K562 (cell line): Measurements from ENCODE around the gene ZBTB8B. TPM values are rescaled to one million over a fixed set of nuclear protein-coding genes. Genes with fewer than 3 reads are reported as not detected.

Experiments used
- ATAC-seq: fragments of 200-7000 bp; cut with Tn5 transposase; 3 replicates; pipeline ENCODE4 v1.9.1; 2020; ENCODE audit warnings: moderate library complexity
- BruUV-seq: library from RNA; stranded (reverse); fragments of 400-500 nt; replicated peaks from 2 replicates; lab custom pipeline; 2021; lab: Mats Ljungman, UMichigan
- CTCF ChIA-PET: fragments of 300-600 bp; formaldehyde crosslinking; extraction: SDS; loops from one replicate; lab custom pipeline; 2021; ENCODE audit warnings: low intra/inter-chr PET ratio; lab: Yijun Ruan, JAX
- POLR2A ChIA-PET: fragments of 300-600, 350-650 bp; sonication (Branson Sonifier 250); formaldehyde crosslinking; extraction: SDS; loops from one replicate; lab custom pipeline; 2021; ENCODE audit warnings: antibody characterized with exemption, inconsistent platforms; lab: Yijun Ruan, JAX
- DNase-seq, 4 experiments: peaks; one replicate each; pipeline versions ENCODE4 v3.0.0 to v3.0.0-alpha.2; 2011 to 2018; ENCODE audit warnings: low spot score in 3 of 4, mixed read lengths in 3 of 4; ENCODE audit errors: extremely low read depth in 1 of 4
- FAIRE-seq: peaks from 2 replicates; lab custom pipeline; 2011; peaks lifted over from hg19 to GRCh38; lab: Jason Lieb, UNC
- H2AFZ ChIP-seq: 2 replicates; pipeline ENCODE4 v1.6.0; 2011; ENCODE audit warnings: low read depth, low read length, control low read depth, inconsistent platforms
- H3K27ac ChIP-seq: fragments of 200-600 bp; 3 replicates; pipeline ENCODE4 v1.8.0; 2011; ENCODE audit warnings: low read depth, mild to moderate bottlenecking, control low read depth, inconsistent platforms, low read length, moderate library complexity, mixed read lengths; ENCODE audit errors: extremely low read depth
- H3K27me3 ChIP-seq, 2 experiments: fragments of 300-600 bp in 1 of 2; 2 replicates in 1 of 2; 3 replicates in 1 of 2; pipeline versions ENCODE4 v1.6.0 to v1.8.0; 2011; ENCODE audit warnings: inconsistent platforms in 2 of 2, low read length in 2 of 2, mild to moderate bottlenecking in 1 of 2, mixed read lengths in 1 of 2, moderate library complexity in 1 of 2; ENCODE audit not compliant: control insufficient read depth in 2 of 2, insufficient read depth in 2 of 2
- H3K36me3 ChIP-seq: fragments of 300-600 bp; 3 replicates; pipeline ENCODE4 v1.8.0; 2011; ENCODE audit warnings: mild to moderate bottlenecking, low read length, inconsistent platforms; ENCODE audit not compliant: control insufficient read depth, insufficient read depth
- H3K4me1 ChIP-seq, 2 experiments: fragments of 200-600 bp in 1 of 2; replicated peaks in 1 of 2; 2 replicates in 1 of 2; 3 replicates in 1 of 2; pipeline versions ENCODE4 v1.5.1 to v1.8.0; 2011; ENCODE audit warnings: inconsistent platforms in 2 of 2, low read length in 2 of 2, mild to moderate bottlenecking in 1 of 2, mixed read lengths in 1 of 2, moderate library complexity in 1 of 2; ENCODE audit not compliant: control insufficient read depth in 2 of 2, insufficient read depth in 2 of 2
- H3K4me2 ChIP-seq: 2 replicates; pipeline ENCODE4 v1.6.1; 2011; ENCODE audit warnings: low read length, control low read depth, inconsistent platforms, mixed read lengths; ENCODE audit not compliant: insufficient read depth
- H3K4me3 ChIP-seq: fragments of 200-600 bp; sonication (generic), shearing (Covaris generic); 2 replicates; pipeline ENCODE4 v1.5.1; 2016; ENCODE audit warnings: control low read depth, inconsistent platforms
- H3K79me2 ChIP-seq: fragments of 200-600 bp; 3 replicates; pipeline ENCODE4 v1.8.0; 2011; ENCODE audit warnings: low read length, inconsistent platforms; ENCODE audit not compliant: control insufficient read depth, insufficient read depth
- H3K9ac ChIP-seq, 2 experiments: 2 replicates each; pipeline versions ENCODE4 v1.6.0 to v1.6.1; 2011; ENCODE audit warnings: low read depth in 2 of 2, low read length in 2 of 2, control low read depth in 1 of 2, inconsistent platforms in 1 of 2, mild to moderate bottlenecking in 1 of 2, mixed read lengths in 1 of 2; ENCODE audit not compliant: insufficient read depth in 1 of 2
- H3K9me1 ChIP-seq: one replicate; pipeline ENCODE4 v1.6.0; 2011; ENCODE audit warnings: inconsistent platforms, mild to moderate bottlenecking, low read length, moderate library complexity; ENCODE audit not compliant: control insufficient read depth, insufficient read depth
- H3K9me3 ChIP-seq: replicated peaks from 2 replicates; pipeline ENCODE4 v1.5.1; 2011; ENCODE audit warnings: low read depth, low read length, inconsistent platforms; ENCODE audit not compliant: control insufficient read depth, insufficient read depth
- H4K20me1 ChIP-seq: replicated peaks from 2 replicates; pipeline ENCODE4 v1.6.1; 2011; ENCODE audit warnings: low read length, inconsistent platforms, mixed read lengths; ENCODE audit not compliant: control insufficient read depth, insufficient read depth
- NKRF ChIP-seq: fragments of 450-650 bp; IDR thresholded peaks from 2 replicates; pipeline ENCODE4 v1.6.1; 2016; ENCODE audit warnings: borderline replicate concordance
- PTRF ChIP-seq: fragments of 450-650 bp; IDR thresholded peaks from 2 replicates; pipeline ENCODE4 v1.6.1; 2016; ENCODE audit warnings: mild to moderate bottlenecking, missing genetic modification characterization, missing compliant biosample characterization
- RFX1 ChIP-seq: fragments of 450-650 bp; IDR thresholded peaks from 2 replicates; pipeline ENCODE4 v1.6.1; 2016; ENCODE audit warnings: mild to moderate bottlenecking, moderate library complexity
- TCFL5 ChIP-seq: fragments of 250-450 bp; sonication (Bioruptor Pico); conservative IDR thresholded peaks from 2 replicates; pipeline ENCODE4 v1.6.1; 2021; ENCODE audit warnings: mild to moderate bottlenecking, moderate library complexity, matching md5 sums
- ZNF253 ChIP-seq: fragments of 250-450 bp; sonication (Bioruptor Pico); conservative IDR thresholded peaks from 2 replicates; pipeline ENCODE4 v1.6.1; 2021; ENCODE audit warnings: mild to moderate bottlenecking
- ZNF263 ChIP-seq: sonication (generic); formaldehyde crosslinking; IDR thresholded peaks from 2 replicates; pipeline ENCODE4 v1.8.0; 2022; ENCODE audit warnings: mild to moderate bottlenecking, missing genetic modification reagents, borderline replicate concordance
- ZSCAN29 ChIP-seq: fragments of 450-650 bp; IDR thresholded peaks from 2 replicates; pipeline ENCODE4 v1.6.1; 2017
- WGBS: fragments of 100-300 bp; shearing (Covaris generic); methylation state at CpG from one replicate; pipeline ENCODE4 v1.1.6; 2016; ENCODE audit warnings: low coverage, mixed read lengths; ENCODE audit not compliant: insufficient coverage; ENCODE audit errors: missing lambda C conversion rate; 5-methylcytosine and 5-hydroxymethylcytosine counted together
- in situ Hi-C: fragments of 300-500 bp; cut with MboI; formaldehyde crosslinking; loops from 4 replicates; pipeline ENCODE4 v1.15.0; 2018; ENCODE audit warnings: inconsistent platforms, mixed read lengths
- intact Hi-C: fragments of 100-400 bp; cut with micrococcal nuclease; formaldehyde crosslinking; loops from 2 replicates; pipeline ENCODE4 v1.14.2; 2022
- polyA plus RNA-seq, 8 experiments: library from polyadenylated mRNA; depleted of rRNA in 4 of 8; stranded (reverse) in 5 of 8; unstranded in 3 of 8; fragments of >200 nt; fragmentation: Nextera tagmentation in 2 of 8; fragmentation: Illumina TruSeq in 1 of 8; extraction: Ambion mirVana in 2 of 8; extraction: Trizol in 1 of 8; gene quantifications; 2 replicates each; pipeline versions ENCODE4 v1.2.1 to v1.2.3, GENCODE V29; 2011 to 2014; ENCODE audit warnings: inconsistent platforms in 1 of 8, missing spikeins in 1 of 8
- total RNA-seq, 7 experiments: library from RNA; depleted of rRNA in 6 of 7; stranded (reverse); fragments of >200 nt in 6 of 7; fragmentation: Illumina TruSeq in 2 of 7; extraction: Trizol in 2 of 7; gene quantifications; 2 replicates each; pipeline versions ENCODE4 v1.2.1 to v1.2.3, GENCODE V29; 2011 to 2021; ENCODE audit warnings: low replicate concordance in 1 of 7

Gene ZBTB8B
- total and polyA plus RNA-seq, 9 of the 15 experiments (the other 6 are each of a cell fraction or from before 2014, with no cell fraction given), result not detected

GRCh38 chr1:32455958-32456357 lies 8.9 kb upstream of the ZBTB8B start:
- intact Hi-C loops, result no loop called here

More at GRCh38 chr1:32455958-32456357, 8.9 kb upstream of the ZBTB8B start:
- FAIRE-seq, result no peak
- H3K9me1 ChIP-seq, result no peaks in the 10 kb centered on the region
- TF ChIP-seq PTRF (tag), result no peak
- TF ChIP-seq ZNF263, result no peak
- peak; percentile 86 for TF ChIP-seq RFX1
- TF ChIP-seq NKRF, result no peak
- no peak for TF ChIP-seq TCFL5 (CRISPR knock-in tag)
- no peak for TF ChIP-seq ZNF253 (CRISPR knock-in tag)
- TF ChIP-seq ZSCAN29, result no peak
- TF ChIP-seq, all 486 proteins: peak for 1
- POLR2A ChIA-PET, result no interaction called here
- no peaks in the 10 kb centered on the region for H4K20me1 ChIP-seq
- WGBS, result 0% methylated on average over 2 of the region's 2 CpGs
- H3K4me2 ChIP-seq, result no peak overlapping the region
- H3K9me3 ChIP-seq, result peaks cover 6% of the 10 kb centered on the region
- CTCF ChIA-PET, result no interaction called here
- peaks cover 31 to 39% of the 10 kb centered on the region in 2 experiments for H3K27me3 ChIP-seq
- in situ Hi-C loops, result no loop called here
- no peak overlapping the region for H3K4me3 ChIP-seq
- H3K9ac ChIP-seq, result no peak overlapping the region
- H3K4me1 ChIP-seq, result no peaks in the 10 kb centered on the region
- H3K79me2 ChIP-seq, result no peaks in the 10 kb centered on the region
- H3K27ac ChIP-seq, result no peak overlapping the region
- H3K36me3 ChIP-seq, result no peaks in the 10 kb centered on the region
- ATAC-seq, result no peak
- H2AFZ ChIP-seq, result no peak overlapping the region
- BruUV-seq, result no TSS peak
- no peak for DNase-seq
